Endothelial cell of umbilical vein (primary cell): Measurements from ENCODE around the gene NEK6. TPM values are rescaled to one million over a fixed set of nuclear protein-coding genes. Genes with fewer than 3 reads are reported as not detected.

Experiments
- BruUV-seq: library from RNA; stranded (reverse); fragments of 400-500 nt; replicated peaks from 2 replicates; lab custom pipeline; 2021; lab: Mats Ljungman, UMichigan
- CTCF ChIA-PET: fragments of 300-600, 350-600 bp; sonication (Branson Sonifier 250); formaldehyde crosslinking; loops from one replicate; lab custom pipeline; 2021; ENCODE audit warnings: antibody characterized with exemption, inconsistent platforms; lab: Charles Lee
- POLR2A ChIA-PET: fragments of 300-600, 350-600 bp; sonication (Branson Sonifier 250); formaldehyde crosslinking; loops from one replicate; lab custom pipeline; 2021; ENCODE audit warnings: antibody characterized with exemption, inconsistent platforms; lab: Charles Lee
- DNase-seq: peaks from one replicate; pipeline ENCODE4 v3.0.0-alpha.2; 2011; ENCODE audit warnings: low read depth, low spot score
- FAIRE-seq: peaks from 2 replicates; lab custom pipeline; 2011; peaks lifted over from hg19 to GRCh38; lab: Jason Lieb, UNC
- H2AFZ ChIP-seq: 2 replicates; pipeline ENCODE4 v1.6.0; 2012; ENCODE audit warnings: low read depth, low read length, control low read depth, inconsistent platforms
- H3K27ac ChIP-seq: 2 replicates; pipeline ENCODE4 v1.5.1; 2011; ENCODE audit warnings: low read depth, mild to moderate bottlenecking, control low read depth, low read length, moderate library complexity; ENCODE audit not compliant: insufficient read depth
- H3K27me3 ChIP-seq, 2 experiments: 2 replicates each; pipeline versions ENCODE4 v1.6.0 to v1.6.1; 2011; ENCODE audit warnings: low read length in 2 of 2, mixed read lengths in 1 of 2; ENCODE audit not compliant: control insufficient read depth in 2 of 2, insufficient read depth in 2 of 2
- H3K36me3 ChIP-seq, 2 experiments: 2 replicates in 1 of 2; 3 replicates in 1 of 2; pipeline ENCODE4 v1.5.1; 2011; ENCODE audit warnings: low read length in 2 of 2, mild to moderate bottlenecking in 1 of 2, moderate library complexity in 1 of 2; ENCODE audit not compliant: control insufficient read depth in 2 of 2, insufficient read depth in 2 of 2; ENCODE audit errors: extremely low read depth in 1 of 2
- H3K4me1 ChIP-seq: 3 replicates; pipeline ENCODE4 v1.5.1; 2011; ENCODE audit warnings: mild to moderate bottlenecking, low read length; ENCODE audit not compliant: control insufficient read depth, insufficient read depth; ENCODE audit errors: extremely low read depth
- H3K4me2 ChIP-seq: 2 replicates; pipeline ENCODE4 v1.6.1; 2011; ENCODE audit warnings: low read length, control low read depth, mixed read lengths; ENCODE audit not compliant: insufficient read depth
- H3K4me3 ChIP-seq, 3 experiments: fragments of 200-600 bp in 1 of 3; sonication (generic), shearing (Covaris generic) in 1 of 3; replicated peaks in 1 of 3; 2 replicates each; pipeline ENCODE4 v1.5.1; 2011 to 2016; ENCODE audit warnings: control low read depth in 3 of 3, low read length in 3 of 3, mild to moderate bottlenecking in 2 of 3, inconsistent platforms in 1 of 3, low read depth in 1 of 3, moderate library complexity in 1 of 3; ENCODE audit not compliant: insufficient read depth in 1 of 3
- H3K79me2 ChIP-seq: 2 replicates; pipeline ENCODE4 v1.6.0; 2012; ENCODE audit warnings: low read length, inconsistent platforms; ENCODE audit not compliant: control insufficient read depth, insufficient read depth
- H3K9ac ChIP-seq: replicated peaks from 2 replicates; pipeline ENCODE3; 2011; ENCODE audit warnings: low read length, control low read depth; ENCODE audit not compliant: insufficient read depth; ENCODE audit errors: extremely low read depth
- H3K9me1 ChIP-seq: replicated peaks from 3 replicates; pipeline ENCODE4 v1.6.0; 2011; ENCODE audit warnings: mild to moderate bottlenecking, low read length; ENCODE audit not compliant: control insufficient read depth, insufficient read depth; ENCODE audit errors: extremely low read depth
- H3K9me3 ChIP-seq: replicated peaks from 2 replicates; pipeline ENCODE4 v1.5.1; 2012; ENCODE audit warnings: low read length, inconsistent platforms; ENCODE audit not compliant: control insufficient read depth, insufficient read depth
- H4K20me1 ChIP-seq: replicated peaks from 2 replicates; pipeline ENCODE3; 2011; ENCODE audit warnings: mild to moderate bottlenecking, low read length; ENCODE audit not compliant: control insufficient read depth, insufficient read depth; ENCODE audit errors: extremely low read depth
- CTCF ChIP-seq, 2 donors: IDR thresholded peaks; 1 replicate in 1 of 2; 2 replicates in 1 of 2; pipeline ENCODE4 v1.5.1; 2011; ENCODE audit warnings: low read length in 2 of 2, mild to moderate bottlenecking in 2 of 2, moderate library complexity in 2 of 2, control low read depth in 1 of 2, inconsistent platforms in 1 of 2, low read depth in 1 of 2; ENCODE audit not compliant: insufficient read depth in 1 of 2; ENCODE audit errors: extremely low read depth in 1 of 2
- EZH2 ChIP-seq: IDR thresholded peaks from 2 replicates; pipeline ENCODE4 v1.6.1; 2012; ENCODE audit warnings: borderline replicate concordance, low read depth, mild to moderate bottlenecking, moderate library complexity, low read length, inconsistent platforms; ENCODE audit not compliant: severe bottlenecking
- FOS ChIP-seq: IDR thresholded peaks from 2 replicates; pipeline ENCODE4 v1.6.1; 2011; ENCODE audit warnings: mild to moderate bottlenecking, low read length, moderate library complexity, borderline replicate concordance; ENCODE audit not compliant: insufficient read depth
- GATA2 ChIP-seq: IDR thresholded peaks from 2 replicates; pipeline ENCODE4 v1.7.0; 2011; ENCODE audit warnings: low read depth, mild to moderate bottlenecking, moderate library complexity, mixed read lengths, low read length; ENCODE audit not compliant: insufficient read length, insufficient read depth
- JUN ChIP-seq: IDR thresholded peaks from 2 replicates; pipeline ENCODE4 v1.6.1; 2011; ENCODE audit warnings: borderline replicate concordance, low read depth; ENCODE audit not compliant: insufficient read length, insufficient read depth
- MAX ChIP-seq: IDR thresholded peaks from 2 replicates; pipeline ENCODE4 v1.6.1; 2011; ENCODE audit not compliant: insufficient read depth, insufficient read length
- MYC ChIP-seq: IDR thresholded peaks from one replicate; pipeline ENCODE4 v1.6.1; 2011; ENCODE audit warnings: mild to moderate bottlenecking, low read depth, low read length
- POLR2A ChIP-seq: IDR thresholded peaks from 2 replicates; pipeline ENCODE4 v1.6.1; 2012; ENCODE audit warnings: low read depth, mild to moderate bottlenecking, control low read depth, low read length
- POLR2AphosphoS5 ChIP-seq: IDR thresholded peaks from 2 replicates; pipeline ENCODE4 v1.6.1; 2012; ENCODE audit warnings: low read depth, mild to moderate bottlenecking, control low read depth, low read length, moderate library complexity; ENCODE audit not compliant: insufficient read depth
- dilution Hi-C: fragments of 300-500 bp; cut with MboI; formaldehyde crosslinking; loops from one replicate; pipeline ENCODE4 v1.15.0; 2019; ENCODE audit warnings: low sequenced_read_pairs; ENCODE audit not compliant: extremely low pct_ligation_motif_present
- intact Hi-C: fragments of 100-400 bp; cut with micrococcal nuclease; formaldehyde crosslinking; loops from one replicate; pipeline ENCODE4 v1.10.0; 2022
- polyA plus RNA-seq, 4 experiments: library from polyadenylated mRNA; depleted of rRNA in 3 of 4; stranded (reverse) in 3 of 4; unstranded in 1 of 4; fragments of >200 nt; gene quantifications; 2 replicates each; pipeline versions ENCODE4 v1.2.1 to v1.2.3, GENCODE V29; 2011 to 2012; ENCODE audit warnings: missing spikeins in 1 of 4
- total RNA-seq: library from RNA; stranded (reverse); gene quantifications from 2 replicates; pipeline ENCODE4 v1.2.3, GENCODE V29; 2021

NEK6 gene
- total and polyA plus RNA-seq, 2 donors (not counting 3 experiments of a cell fraction or from before 2014, with no cell fraction given), result 64.3 to 67.1 TPM

GRCh38 chr9:124381170-124381945, 123.6 kb downstream of the NEK6 start:
- Histone ChIP-seq H2AFZ (no peak overlapping the region), H4K20me1 (peaks cover 8% of the 10 kb centered on the region), H3K4me3 (no peak overlapping the region), H3K4me1 (peaks cover 13% of the 10 kb centered on the region), H3K36me3 (peaks cover 2 to 25% of the 10 kb centered on the region in 2 experiments), H3K9me3 (no peaks in the 10 kb centered on the region), H3K27me3 (no peaks in the 10 kb centered on the region), H3K4me2 (peak overlapping the region; percentile 29), H3K9me1 (peaks cover 2% of the 10 kb centered on the region), H3K9ac (no peak overlapping the region), H3K79me2 (peaks cover 83% of the 10 kb centered on the region), H3K27ac (peak overlapping the region; percentile 10)
- intact Hi-C loops, result no loop called here
- ChIA-PET CTCF (interaction anchor here (1.2 kb wide), 1 partner anchor 11 kb away, joined by 3 read pairs; no protein-coding TSS in a partner anchor), POLR2A (no interaction called here)
- dilution Hi-C loops, result no loop called here
- TF ChIP-seq MYC, result no peak
- peak; percentile 30 for TF ChIP-seq JUN
- peak; percentile 45 for TF ChIP-seq FOS
- BruUV-seq, result no TSS peak
- peak; percentile 66 for DNase-seq
- peak; percentile 92 for FAIRE-seq

GRCh38 chr9:124384210-124384609, 126.5 kb downstream of the NEK6 start:
- Histone ChIP-seq H3K27me3 (no peaks in the 10 kb centered on the region), H3K9ac (no peak overlapping the region), H2AFZ (no peak overlapping the region), H3K36me3 (peaks cover 0 to 20% of the 10 kb centered on the region in 2 experiments), H3K4me3 (no peak overlapping the region), H3K27ac (no peak overlapping the region), H3K9me1 (no peaks in the 10 kb centered on the region), H3K9me3 (no peaks in the 10 kb centered on the region), H4K20me1 (peaks cover 4% of the 10 kb centered on the region), H3K4me1 (peaks cover 14% of the 10 kb centered on the region), H3K4me2 (no peak overlapping the region), H3K79me2 (peaks cover 83% of the 10 kb centered on the region)
- POLR2A ChIA-PET, result no interaction called here
- TF ChIP-seq JUN (no peak), FOS (no peak), POLR2A (no peak), EZH2 (no peak), GATA2 (no peak), CTCF (IDR thresholded peaks at IDR 0.05; ENCODE audit: extremely low read depth in 1 of 2, insufficient read depth in 1 of 2, low read depth in 1 of 2, low read length in 2 of 2) (no peak), MAX (no peak), MYC (no peak), POLR2AphosphoS5 (no peak)
- FAIRE-seq (no peak), DNase-seq (no peak)
- no TSS peak for BruUV-seq
- CTCF ChIA-PET, result interaction anchor here (0.6 to 1.4 kb wide), 3 partner anchors 9 to 26 kb away, joined by 3 to 5 read pairs (median 4); no protein-coding TSS in a partner anchor
- intact Hi-C loops (no loop called here), dilution Hi-C loops (no loop called here)
